ENCODE data around the gene BICRAL. TPM values are rescaled to one million over a fixed set of nuclear protein-coding genes. Genes with fewer than 3 reads are reported as not detected.
"Not testable (repeated sequence)": the region's sequence is repeated elsewhere in the genome, so short reads cannot be mapped to it uniquely, and the experiment has no call there.

The BICRAL gene
- total RNA-seq, 2 donors from 2014 or later: 11.6 to 14.9 TPM

DNA sequence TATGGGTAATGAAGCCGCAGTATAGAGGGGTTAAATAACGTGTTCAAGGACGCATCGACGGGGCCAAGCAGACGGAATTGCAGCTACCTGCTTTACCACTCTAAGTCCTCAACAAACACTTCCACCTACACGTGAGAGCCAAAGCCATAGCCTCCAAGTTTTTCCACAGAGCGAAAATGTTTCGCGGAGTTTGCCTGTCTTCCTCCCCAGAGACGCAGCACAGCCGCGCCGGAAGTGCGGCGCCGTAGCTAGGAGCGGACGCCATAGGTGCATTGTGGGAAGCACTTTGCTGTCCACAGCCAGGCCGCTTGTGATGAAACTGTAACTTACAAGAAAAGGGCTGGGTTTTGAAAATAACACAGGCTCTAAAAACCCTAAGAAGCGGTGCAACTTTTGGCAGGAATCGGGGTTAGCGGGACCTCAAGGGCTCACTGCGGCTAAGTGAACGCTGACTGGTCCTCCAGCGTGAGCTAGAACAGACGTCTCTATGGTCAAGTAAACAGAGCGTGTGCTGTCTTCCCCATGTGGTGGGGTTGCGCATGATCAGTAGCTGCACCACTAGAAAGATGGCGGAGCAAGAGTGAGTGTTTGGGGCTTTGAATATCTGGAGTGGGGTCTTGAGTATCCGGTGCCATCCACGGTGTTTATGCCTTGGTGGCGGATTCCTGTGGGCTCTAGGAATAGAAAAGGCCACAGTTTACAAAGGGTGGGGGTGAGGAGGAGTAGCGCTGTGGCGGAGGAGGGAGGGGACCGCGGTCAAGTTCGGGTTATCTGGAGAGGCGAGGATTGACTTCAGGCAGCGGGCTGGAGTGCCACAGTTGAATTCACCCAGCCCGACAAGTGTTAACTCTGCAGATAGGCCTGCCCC, 97.8 kb downstream of the BICRAL start, which contains the start of gene RPL7L1:
TSS of gene RPL7L1 (plus strand) at position 245 of the 868 bp plus-strand sequence. CDS start at position 540, 295 bp downstream.
- no peaks in the 10 kb centered on the region for H3K27me3 ChIP-seq (ENCODE audit: control insufficient read depth, insufficient read depth, low read length, poor library complexity, severe bottlenecking)
- H3K9me3 ChIP-seq (ENCODE audit: control insufficient read depth, low read length): no peaks in the 10 kb centered on the region
- 0 to 2% methylated on average over 18 to 41 of the region's 41 CpGs for WGBS, 2 experiments (ENCODE audit: insufficient coverage in 1 of 2, insufficient read length in 1 of 2)
- Mint-ChIP-seq H3K4me3 (peak within 1 kb of the TSS; percentile 100), H3K4me1 (no peaks in the 10 kb centered on the region), H3K9me3 (no peaks in the 10 kb centered on the region), H3K27me3 (ENCODE audit: insufficient read depth) (no peaks in the 10 kb centered on the region), H3K27ac (peak within 1 kb of the TSS; percentile 99), H3K36me3 (ENCODE audit: low read depth) (peaks cover 23% of the 10 kb centered on the region)
- peak within 1 kb of the TSS; percentile 96 for H3K4me3 ChIP-seq (ENCODE audit: low read length)
- H3K4me1 ChIP-seq (ENCODE audit: control insufficient read depth, insufficient read depth, low read length): no peaks in the 10 kb centered on the region
- peak within 1 kb of the TSS; percentile 97 for H3K27ac ChIP-seq (ENCODE audit: low read depth, low read length)
- TF ChIP-seq, protein P1, sequence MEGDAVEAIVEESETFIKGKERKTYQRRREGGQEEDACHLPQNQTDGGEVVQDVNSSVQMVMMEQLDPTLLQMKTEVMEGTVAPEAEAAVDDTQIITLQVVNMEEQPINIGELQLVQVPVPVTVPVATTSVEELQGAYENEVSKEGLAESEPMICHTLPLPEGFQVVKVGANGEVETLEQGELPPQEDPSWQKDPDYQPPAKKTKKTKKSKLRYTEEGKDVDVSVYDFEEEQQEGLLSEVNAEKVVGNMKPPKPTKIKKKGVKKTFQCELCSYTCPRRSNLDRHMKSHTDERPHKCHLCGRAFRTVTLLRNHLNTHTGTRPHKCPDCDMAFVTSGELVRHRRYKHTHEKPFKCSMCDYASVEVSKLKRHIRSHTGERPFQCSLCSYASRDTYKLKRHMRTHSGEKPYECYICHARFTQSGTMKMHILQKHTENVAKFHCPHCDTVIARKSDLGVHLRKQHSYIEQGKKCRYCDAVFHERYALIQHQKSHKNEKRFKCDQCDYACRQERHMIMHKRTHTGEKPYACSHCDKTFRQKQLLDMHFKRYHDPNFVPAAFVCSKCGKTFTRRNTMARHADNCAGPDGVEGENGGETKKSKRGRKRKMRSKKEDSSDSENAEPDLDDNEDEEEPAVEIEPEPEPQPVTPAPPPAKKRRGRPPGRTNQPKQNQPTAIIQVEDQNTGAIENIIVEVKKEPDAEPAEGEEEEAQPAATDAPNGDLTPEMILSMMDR (conservative IDR thresholded peaks at IDR 0.05): peak; percentile 37
- peak; percentile 93 for DNase-seq
- H3K9ac ChIP-seq (ENCODE audit: extremely low read depth, low read length, poor library complexity, severe bottlenecking): peak within 1 kb of the TSS; percentile 95
- H3K36me3 ChIP-seq (ENCODE audit: control insufficient read depth, insufficient read depth, low read length): peaks cover 22% of the 10 kb centered on the region

DNA sequence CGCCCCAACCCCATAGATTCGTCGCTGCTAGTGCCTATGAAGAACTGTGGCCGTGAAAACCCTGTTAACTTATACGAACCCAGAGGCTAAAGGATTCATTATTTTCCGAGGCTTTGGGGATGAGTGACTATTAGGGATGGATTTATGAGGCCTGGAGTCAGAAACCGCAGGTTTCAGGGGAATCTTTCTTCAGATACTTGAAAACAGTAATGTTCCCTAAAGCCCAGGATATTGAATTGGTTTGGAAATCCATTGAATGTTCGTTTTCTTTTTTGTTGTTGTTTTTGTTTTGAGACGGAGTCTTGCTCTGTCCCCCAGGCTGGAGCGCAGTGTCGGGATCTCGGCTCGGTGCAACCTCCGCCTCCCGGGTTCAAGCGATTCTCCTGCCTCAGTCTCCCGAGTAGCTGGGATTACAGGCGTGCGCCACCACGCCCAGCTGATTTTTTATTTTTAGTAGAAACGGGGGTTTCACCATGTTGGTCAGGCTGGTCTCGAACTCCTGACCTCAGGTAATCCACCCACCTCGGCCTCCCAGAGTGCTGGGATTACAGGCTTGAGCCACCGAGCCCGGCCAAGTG, 98.5 kb downstream of the BICRAL start:
- H3K36me3 ChIP-seq (ENCODE audit: control insufficient read depth, insufficient read depth, low read length): peaks cover 29% of the 10 kb centered on the region
- peak overlapping the region; percentile 99 for H3K27ac Mint-ChIP-seq
- H3K4me1 ChIP-seq (ENCODE audit: control insufficient read depth, insufficient read depth, low read length); H3K27me3 Mint-ChIP-seq (ENCODE audit: insufficient read depth); H3K27me3 ChIP-seq (ENCODE audit: control insufficient read depth, insufficient read depth, low read length, poor library complexity, severe bottlenecking); H3K9me3 Mint-ChIP-seq; H3K4me1 Mint-ChIP-seq; H3K9me3 ChIP-seq (ENCODE audit: control insufficient read depth, low read length); DNase-seq: not testable (repeated sequence)
- WGBS, 2 experiments (ENCODE audit: insufficient coverage in 1 of 2, insufficient read length in 1 of 2): 28 to 31% methylated on average over 15 to 25 of the region's 25 CpGs
- H3K9ac ChIP-seq (ENCODE audit: extremely low read depth, low read length, poor library complexity, severe bottlenecking): peak overlapping the region; percentile 95
- peak overlapping the region; percentile 96 for H3K4me3 ChIP-seq (ENCODE audit: low read length)
- peak overlapping the region; percentile 97 for H3K27ac ChIP-seq (ENCODE audit: low read depth, low read length)
- H3K4me3 Mint-ChIP-seq: peak overlapping the region; percentile 100
- peaks cover 31% of the 10 kb centered on the region for H3K36me3 Mint-ChIP-seq (ENCODE audit: low read depth)

DNA sequence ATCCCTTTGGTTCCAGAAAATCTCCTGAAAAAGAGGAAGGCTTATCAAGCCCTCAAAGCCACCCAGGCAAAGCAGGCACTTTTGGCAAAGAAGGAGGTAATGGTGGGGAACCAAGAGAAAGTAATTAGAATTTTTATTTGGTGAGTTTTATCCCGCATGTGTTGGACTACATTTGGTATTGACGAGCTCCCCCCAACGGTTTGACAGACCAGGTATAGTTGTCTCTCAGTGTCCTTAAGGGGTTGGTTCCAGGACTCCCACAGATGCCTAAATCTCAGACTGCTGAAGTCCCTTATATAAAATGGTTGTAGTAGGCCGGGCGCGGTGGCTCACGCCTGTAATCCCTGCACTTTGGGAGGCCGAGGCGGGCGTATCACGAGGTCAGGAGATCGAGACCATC, 99.0 kb downstream of the BICRAL start:
- not testable (repeated sequence) for H3K27ac ChIP-seq (ENCODE audit: low read depth, low read length); H3K4me1 ChIP-seq (ENCODE audit: control insufficient read depth, insufficient read depth, low read length); DNase-seq; H3K27me3 Mint-ChIP-seq (ENCODE audit: insufficient read depth); H3K9me3 Mint-ChIP-seq; H3K4me1 Mint-ChIP-seq; H3K27me3 ChIP-seq (ENCODE audit: control insufficient read depth, insufficient read depth, low read length, poor library complexity, severe bottlenecking); H3K9me3 ChIP-seq (ENCODE audit: control insufficient read depth, low read length)
- peak overlapping the region; percentile 100 for H3K4me3 Mint-ChIP-seq
- Histone ChIP-seq H3K36me3 (ENCODE audit: control insufficient read depth, insufficient read depth, low read length) (peaks cover 35% of the 10 kb centered on the region), H3K4me3 (ENCODE audit: low read length) (peak overlapping the region; percentile 96), H3K9ac (ENCODE audit: extremely low read depth, low read length, poor library complexity, severe bottlenecking) (peak overlapping the region; percentile 95)
- peaks cover 36% of the 10 kb centered on the region for H3K36me3 Mint-ChIP-seq (ENCODE audit: low read depth)
- WGBS, 2 experiments (ENCODE audit: insufficient coverage in 1 of 2, insufficient read length in 1 of 2): 88 to 92% methylated on average over 10 to 12 of the region's 12 CpGs
- peak overlapping the region; percentile 99 for H3K27ac Mint-ChIP-seq

- Mint-ChIP-seq H3K4me3 (no peak overlapping the region), H3K27me3 (ENCODE audit: insufficient read depth) (peaks cover 2% of the 10 kb centered on the region), H3K27ac (peak overlapping the region; percentile 16), H3K36me3 (ENCODE audit: low read depth) (peaks cover 55% of the 10 kb centered on the region), H3K4me1 (no peaks in the 10 kb centered on the region), H3K9me3 (no peaks in the 10 kb centered on the region)
- DNase-seq: no peak
- WGBS, 2 experiments (ENCODE audit: insufficient coverage in 1 of 2, insufficient read length in 1 of 2): 93 to 100% methylated on average over 4 of the region's 4 CpGs
- H3K27ac ChIP-seq (ENCODE audit: low read depth, low read length): no peak overlapping the region
- no peaks in the 10 kb centered on the region for H3K4me1 ChIP-seq (ENCODE audit: control insufficient read depth, insufficient read depth, low read length)
- H3K27me3 ChIP-seq (ENCODE audit: control insufficient read depth, insufficient read depth, low read length, poor library complexity, severe bottlenecking): no peaks in the 10 kb centered on the region
- H3K9me3 ChIP-seq (ENCODE audit: control insufficient read depth, low read length): no peaks in the 10 kb centered on the region
- no peak overlapping the region for H3K4me3 ChIP-seq (ENCODE audit: low read length)
- peaks cover 45% of the 10 kb centered on the region for H3K36me3 ChIP-seq (ENCODE audit: control insufficient read depth, insufficient read depth, low read length)
- no peak overlapping the region for H3K9ac ChIP-seq (ENCODE audit: extremely low read depth, low read length, poor library complexity, severe bottlenecking)
- TF ChIP-seq, protein P1 (conservative IDR thresholded peaks at IDR 0.05): no peak
These were observed 103.8 kb downstream of the BICRAL start for GRCh38 chr6:42885702-42886101.

DNA sequence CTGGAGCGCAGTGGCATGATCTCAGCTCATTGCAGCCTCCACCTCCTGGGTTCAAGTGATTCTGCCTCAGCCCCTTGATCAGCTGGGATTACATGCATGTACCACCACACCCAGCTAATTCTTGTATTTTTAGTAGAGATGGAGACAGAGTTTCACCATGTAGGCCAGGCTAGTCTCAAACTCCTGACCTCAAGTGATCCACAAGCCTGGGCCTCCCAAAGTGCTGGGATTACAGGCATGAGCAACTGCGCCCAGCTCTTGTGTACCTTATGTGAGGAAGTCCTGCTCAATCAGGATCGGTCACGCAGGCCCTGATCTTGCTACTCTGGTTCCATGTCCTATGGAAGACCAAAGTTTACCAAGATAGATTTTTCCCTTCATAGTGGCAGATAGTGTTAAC, 106.3 kb downstream of the BICRAL start:
- H3K9ac ChIP-seq (ENCODE audit: extremely low read depth, low read length, poor library complexity, severe bottlenecking); H3K27me3 Mint-ChIP-seq (ENCODE audit: insufficient read depth); H3K27ac Mint-ChIP-seq; H3K4me1 ChIP-seq (ENCODE audit: control insufficient read depth, insufficient read depth, low read length); H3K27me3 ChIP-seq (ENCODE audit: control insufficient read depth, insufficient read depth, low read length, poor library complexity, severe bottlenecking); H3K4me1 Mint-ChIP-seq; DNase-seq; H3K4me3 ChIP-seq (ENCODE audit: low read length); H3K9me3 ChIP-seq (ENCODE audit: control insufficient read depth, low read length); H3K9me3 Mint-ChIP-seq; H3K4me3 Mint-ChIP-seq; H3K27ac ChIP-seq (ENCODE audit: low read depth, low read length): not testable (repeated sequence)
- peaks cover 37% of the 10 kb centered on the region for H3K36me3 ChIP-seq (ENCODE audit: control insufficient read depth, insufficient read depth, low read length)
- H3K36me3 Mint-ChIP-seq (ENCODE audit: low read depth): peaks cover 50% of the 10 kb centered on the region
- 98 to 100% methylated on average over 3 to 4 of the region's 4 CpGs for WGBS, 2 experiments (ENCODE audit: insufficient coverage in 1 of 2, insufficient read length in 1 of 2)

All from endodermal cell (in vitro differentiated cells).